BE2C (cell line): Measurements from ENCODE around the gene SETD7.

Source experiments
- DNase-seq: peaks from one replicate; pipeline ENCODE4 v3.0.0-alpha.2; 2020
- H3K27me3 ChIP-seq: fragments of 250-450 bp; sonication (Bioruptor Pico); 2 replicates; pipeline ENCODE4 v1.5.1; 2020; ENCODE audit warnings: mild to moderate bottlenecking
- H3K36me3 ChIP-seq: fragments of 250-450 bp; sonication (Bioruptor Pico); 2 replicates; pipeline ENCODE4 v1.5.1; 2020; ENCODE audit warnings: mild to moderate bottlenecking
- H3K4me1 ChIP-seq: fragments of 250-450 bp; sonication (Bioruptor Pico); 2 replicates; pipeline ENCODE4 v1.5.1; 2020
- H3K4me3 ChIP-seq: 2 replicates; pipeline ENCODE4 v1.5.1; 2011; ENCODE audit warnings: low read depth, low read length
- H3K9me3 ChIP-seq: fragments of 250-450 bp; sonication (Bioruptor Pico); 2 replicates; pipeline ENCODE4 v1.5.1; 2020
- CTCF ChIP-seq: IDR thresholded peaks from 2 replicates; pipeline ENCODE4 v1.5.1; 2012; ENCODE audit warnings: mild to moderate bottlenecking, low read depth, low read length

The SETD7 gene

DNA sequence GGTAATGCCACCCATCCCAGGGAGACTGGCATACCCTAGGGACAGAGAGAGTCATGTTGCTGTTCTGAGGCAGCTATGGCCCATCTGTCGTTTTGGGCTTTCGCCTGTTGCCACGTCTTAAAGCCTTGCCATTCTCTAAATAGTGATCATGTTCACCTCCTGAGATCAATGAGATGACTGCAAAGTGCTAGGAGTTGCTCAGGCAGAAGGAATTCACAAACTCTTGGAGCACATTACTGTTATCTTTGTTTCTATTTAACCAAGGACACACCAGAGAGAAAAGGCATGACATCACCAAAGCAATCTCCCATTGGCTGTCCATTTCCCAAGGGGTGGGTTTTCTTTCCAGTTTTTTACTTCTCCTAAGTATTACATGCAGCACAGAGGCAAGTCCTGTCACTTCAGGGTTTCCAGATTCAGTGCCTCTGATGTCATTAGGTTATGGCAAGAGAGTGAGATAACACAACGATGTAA is 37.1 kb upstream of the SETD7 start:
- TF ChIP-seq CTCF, result no peak
- no peak overlapping the region for H3K4me3 ChIP-seq
- no peaks in the 10 kb centered on the region for H3K36me3 ChIP-seq
- DNase-seq, result peak; percentile 25
- H3K9me3 ChIP-seq, result no peaks in the 10 kb centered on the region
- H3K27me3 ChIP-seq, result no peaks in the 10 kb centered on the region
- H3K4me1 ChIP-seq, result peaks cover 12% of the 10 kb centered on the region

DNA sequence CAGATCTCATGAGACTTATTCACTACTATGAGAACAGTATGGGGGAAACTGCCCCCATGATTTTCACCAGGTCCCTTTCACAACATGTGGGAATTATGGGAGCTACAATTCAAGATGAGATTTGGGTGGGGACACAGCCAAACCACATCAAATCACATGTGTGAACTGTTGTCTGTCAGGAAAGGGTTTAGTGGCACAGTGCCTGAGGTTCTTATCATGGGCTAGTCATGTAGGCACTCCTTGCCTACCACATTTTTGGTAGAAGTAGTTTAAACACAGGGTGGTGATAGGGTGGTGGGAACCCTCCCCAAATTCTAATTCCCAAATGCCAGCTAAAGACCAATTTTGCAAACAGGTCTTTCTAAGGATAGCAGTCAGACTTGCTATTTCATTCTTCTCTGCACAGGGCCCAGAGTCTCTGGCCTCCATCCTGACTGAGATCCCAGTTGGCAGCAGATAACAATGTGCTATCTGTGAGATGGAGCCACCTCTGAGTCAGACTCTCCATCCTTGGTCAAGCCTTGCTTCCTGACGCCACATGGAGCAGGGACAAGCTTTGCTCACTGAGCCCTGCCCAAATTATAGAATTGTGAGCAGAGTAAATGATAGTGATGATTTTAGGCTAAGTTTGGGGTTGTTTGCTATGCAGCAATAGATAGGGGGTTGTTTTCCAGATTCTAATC is 33.5 kb upstream of the SETD7 start:
- TF ChIP-seq CTCF, result no peak
- no peaks in the 10 kb centered on the region for H3K9me3 ChIP-seq
- DNase-seq, result no peak
- no peak overlapping the region for H3K4me3 ChIP-seq
- no peaks in the 10 kb centered on the region for H3K27me3 ChIP-seq
- peaks cover 5% of the 10 kb centered on the region for H3K4me1 ChIP-seq
- H3K36me3 ChIP-seq, result no peaks in the 10 kb centered on the region

- no peak for TF ChIP-seq CTCF
- DNase-seq, result no peak
Measured at GRCh38 chr4:139587446-139587845, 31.4 kb upstream of the SETD7 start.

GRCh38 chr4:139585473-139585872 is 29.5 kb upstream of the SETD7 start:
- H3K4me1 ChIP-seq, result no peaks in the 10 kb centered on the region
- no peaks in the 10 kb centered on the region for H3K36me3 ChIP-seq
- no peaks in the 10 kb centered on the region for H3K27me3 ChIP-seq
- TF ChIP-seq CTCF, result no peak
- no peak overlapping the region for H3K4me3 ChIP-seq
- no peak for DNase-seq
- no peaks in the 10 kb centered on the region for H3K9me3 ChIP-seq

More at GRCh38 chr4:139587446-139587845, 31.4 kb upstream of the SETD7 start:
- no peak overlapping the region for H3K4me3 ChIP-seq
- H3K27me3 ChIP-seq, result no peaks in the 10 kb centered on the region
- H3K9me3 ChIP-seq, result no peaks in the 10 kb centered on the region
- H3K4me1 ChIP-seq, result no peaks in the 10 kb centered on the region
- H3K36me3 ChIP-seq, result no peaks in the 10 kb centered on the region

DNA sequence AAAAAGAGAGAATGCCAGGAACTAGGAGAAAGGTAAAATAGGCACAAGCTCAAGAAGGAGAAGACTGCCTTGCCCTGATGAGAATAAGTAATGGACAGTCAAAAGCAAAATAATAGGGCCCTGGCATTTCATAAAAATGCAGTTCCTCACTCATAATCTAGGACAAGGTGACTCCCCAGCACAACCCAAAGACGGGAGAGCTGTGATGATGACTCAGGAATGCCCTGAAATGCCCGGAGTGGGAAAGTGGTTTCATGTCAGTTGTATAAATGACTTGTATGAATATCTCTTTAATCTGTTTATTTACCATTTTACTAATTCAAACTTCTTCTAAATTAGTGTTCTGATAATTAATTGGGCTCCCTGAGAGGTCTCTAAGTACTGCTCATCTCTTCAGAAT is 28.8 kb upstream of the SETD7 start:
- Histone ChIP-seq H3K4me3 (no peak overlapping the region), H3K4me1 (no peaks in the 10 kb centered on the region), H3K36me3 (no peaks in the 10 kb centered on the region), H3K9me3 (0 out of 2 replicates have a peak, but pooled peaks cover under 1% of the 10 kb centered on the region), H3K27me3 (no peaks in the 10 kb centered on the region)
- no peak for DNase-seq
- TF ChIP-seq CTCF, result no peak

DNA sequence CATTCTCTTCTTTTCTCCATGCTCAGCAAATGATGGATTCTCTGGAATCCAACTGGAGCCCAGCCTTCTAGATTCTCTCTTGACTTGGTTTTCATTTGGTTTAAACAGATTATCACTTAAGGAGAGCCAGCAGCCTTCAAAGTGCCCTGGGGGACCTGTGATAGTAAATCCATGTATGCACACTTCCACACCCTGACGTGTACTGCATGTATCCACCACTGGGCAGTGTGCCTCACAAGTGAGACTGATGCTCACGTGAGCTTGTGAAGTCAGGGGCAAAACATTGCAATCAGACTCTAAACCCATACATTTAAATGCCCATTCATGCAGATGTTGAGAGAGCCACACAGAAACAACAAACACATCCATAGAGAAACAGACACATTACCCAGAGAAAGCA is 28.0 kb upstream of the SETD7 start:
- no peak for DNase-seq
- Histone ChIP-seq H3K4me1 (no peaks in the 10 kb centered on the region), H3K27me3 (no peaks in the 10 kb centered on the region), H3K9me3 (0 out of 2 replicates have a peak, but pooled peaks cover 3% of the 10 kb centered on the region), H3K36me3 (no peaks in the 10 kb centered on the region), H3K4me3 (no peak overlapping the region)
- no peak for TF ChIP-seq CTCF
